Trophoblast cell (in vitro differentiated cells and primary cell): ENCODE results near the gene PAEP.
"Not testable (repeated sequence)": the region's sequence is repeated elsewhere in the genome, so short reads cannot be mapped to it uniquely, and the experiment has no call there.

Source experiments
- DNase-seq, 2 donors: peaks; one replicate each; pipeline ENCODE4 v3.0.0-alpha.2; 2016
- H2AFZ ChIP-seq: 2 replicates; pipeline ENCODE4 v1.6.1; 2013; ENCODE audit warnings: low read length, moderate library complexity, mild to moderate bottlenecking; ENCODE audit not compliant: insufficient read depth, poor library complexity
- H2AK5ac ChIP-seq: 2 replicates; pipeline ENCODE4 v1.6.1; 2013; ENCODE audit warnings: mild to moderate bottlenecking, low read length
- H2BK120ac ChIP-seq: 2 replicates; pipeline ENCODE4 v1.6.1; 2013; ENCODE audit warnings: low read length, mild to moderate bottlenecking, moderate library complexity; ENCODE audit not compliant: insufficient read depth, poor library complexity
- H2BK12ac ChIP-seq: 2 replicates; pipeline ENCODE4 v1.6.1; 2013; ENCODE audit warnings: mild to moderate bottlenecking, low read length, moderate library complexity
- H2BK5ac ChIP-seq: 2 replicates; pipeline ENCODE4 v1.6.1; 2013; ENCODE audit warnings: low read length, low read depth, moderate library complexity, mild to moderate bottlenecking; ENCODE audit not compliant: poor library complexity
- H3K14ac ChIP-seq: 2 replicates; pipeline ENCODE4 v1.6.1; 2013; ENCODE audit warnings: mild to moderate bottlenecking, low read length
- H3K18ac ChIP-seq: 2 replicates; pipeline ENCODE4 v1.6.1; 2013; ENCODE audit warnings: mild to moderate bottlenecking, low read length
- H3K23ac ChIP-seq: 2 replicates; pipeline ENCODE4 v1.6.1; 2013; ENCODE audit warnings: low read length
- H3K27ac ChIP-seq: 2 replicates; pipeline ENCODE4 v1.5.1; 2013; ENCODE audit warnings: low read depth, mild to moderate bottlenecking, inconsistent platforms, low read length, moderate library complexity
- H3K27me3 ChIP-seq: 2 replicates; pipeline ENCODE4 v1.6.1; 2013; ENCODE audit warnings: inconsistent platforms, mild to moderate bottlenecking, low read length, moderate library complexity; ENCODE audit not compliant: insufficient read depth
- H3K36me3 ChIP-seq, 2 experiments: 1 replicate in 1 of 2; 2 replicates in 1 of 2; pipeline ENCODE4 v1.6.1; 2013; ENCODE audit warnings: low read length in 2 of 2, mild to moderate bottlenecking in 2 of 2, moderate library complexity in 1 of 2; ENCODE audit not compliant: insufficient read depth in 2 of 2, control insufficient read depth in 1 of 2
- H3K4ac ChIP-seq: 2 replicates; pipeline ENCODE4 v1.6.1; 2013; ENCODE audit warnings: low read depth, mild to moderate bottlenecking, low read length, moderate library complexity
- H3K4me1 ChIP-seq, 2 experiments: 1 replicate in 1 of 2; 2 replicates in 1 of 2; pipeline ENCODE4 v1.6.1; 2013; ENCODE audit warnings: low read length in 2 of 2, mild to moderate bottlenecking in 2 of 2, moderate library complexity in 1 of 2; ENCODE audit not compliant: insufficient read depth in 2 of 2, control insufficient read depth in 1 of 2
- H3K4me2 ChIP-seq: 2 replicates; pipeline ENCODE4 v1.6.1; 2013; ENCODE audit warnings: inconsistent platforms, mild to moderate bottlenecking, low read length, moderate library complexity
- H3K4me3 ChIP-seq: 2 replicates; pipeline ENCODE4 v1.5.1; 2013; ENCODE audit warnings: mild to moderate bottlenecking, low read depth, low read length, inconsistent platforms
- H3K79me1 ChIP-seq: one replicate; pipeline ENCODE4 v1.6.1; 2013; ENCODE audit warnings: low read length
- H3K79me2 ChIP-seq: 2 replicates; pipeline ENCODE4 v1.6.1; 2013; ENCODE audit warnings: low read length, mild to moderate bottlenecking; ENCODE audit not compliant: control insufficient read depth, insufficient read depth, poor library complexity
- H3K9ac ChIP-seq: 2 replicates; pipeline ENCODE4 v1.6.1; 2013; ENCODE audit warnings: mild to moderate bottlenecking, low read length
- H3K9me3 ChIP-seq: 2 replicates; pipeline ENCODE4 v1.6.1; 2013; ENCODE audit warnings: low read depth, mild to moderate bottlenecking, control low read depth, inconsistent platforms, low read length; ENCODE audit not compliant: insufficient read depth
- H4K12ac ChIP-seq: 2 replicates; pipeline ENCODE4 v1.6.1; 2013; ENCODE audit warnings: low read depth, mild to moderate bottlenecking, low read length, moderate library complexity
- H4K8ac ChIP-seq: 2 replicates; pipeline ENCODE4 v1.6.1; 2013; ENCODE audit warnings: low read depth, mild to moderate bottlenecking, low read length, moderate library complexity
- H4K91ac ChIP-seq: one replicate; pipeline ENCODE4 v1.6.1; 2013; ENCODE audit warnings: low read depth, mild to moderate bottlenecking, low read length, moderate library complexity
- WGBS: extraction: QIAGEN DNeasy Blood & Tissue Kit; methylation state at CpG from one replicate; pipeline ENCODE4 v1.1.7; 2013; ENCODE audit warnings: missing lambda C conversion rate; ENCODE audit not compliant: insufficient read length, insufficient coverage; ENCODE audit errors: extremely low coverage; 5-methylcytosine and 5-hydroxymethylcytosine counted together

The PAEP gene

DNA sequence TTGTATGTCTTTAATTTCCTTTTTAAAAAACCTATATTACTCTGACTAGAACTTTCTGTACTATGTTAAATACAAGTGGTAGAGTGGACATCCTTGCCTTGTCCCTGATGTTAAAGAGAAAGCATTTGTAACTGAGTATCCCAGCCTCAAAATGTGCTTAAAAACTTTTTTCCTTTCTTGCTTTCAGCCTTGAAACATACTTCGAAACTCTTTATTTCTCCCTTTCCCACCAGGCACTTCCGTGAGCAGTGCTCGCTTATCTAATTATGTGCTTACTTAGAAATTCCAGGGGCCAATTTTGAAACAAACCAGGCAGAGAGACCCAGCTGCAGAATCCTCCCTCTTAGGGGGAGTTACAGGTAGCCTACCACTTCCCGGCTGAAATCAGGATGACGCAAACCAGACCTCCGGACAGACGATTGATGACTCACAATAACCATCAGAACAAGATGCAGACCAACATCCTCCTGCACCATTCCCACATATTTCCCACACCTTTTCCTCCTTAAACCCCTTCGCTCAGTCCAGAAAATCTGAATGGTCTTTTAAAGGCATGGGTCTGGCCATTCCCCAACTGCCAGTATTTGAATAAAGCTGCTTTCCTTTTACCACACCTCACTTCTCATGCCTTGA, 18.2 kb upstream of the PAEP start:
- H2AK5ac ChIP-seq, H3K9ac ChIP-seq, H2BK120ac ChIP-seq, H3K27me3 ChIP-seq, DNase-seq, H3K9me3 ChIP-seq, H2AFZ ChIP-seq, H2BK12ac ChIP-seq, H4K8ac ChIP-seq, H3K4me3 ChIP-seq, H2BK5ac ChIP-seq, H3K14ac ChIP-seq, H3K36me3 ChIP-seq, H3K4me2 ChIP-seq, H3K4ac ChIP-seq, H3K79me2 ChIP-seq, H4K91ac ChIP-seq, H3K23ac ChIP-seq, H4K12ac ChIP-seq, H3K18ac ChIP-seq: not testable (repeated sequence)
- peaks cover 7 to 11% of the 10 kb centered on the region in 2 experiments for H3K4me1 ChIP-seq
- H3K79me1 ChIP-seq: peaks cover 11% of the 10 kb centered on the region
- WGBS: no CpG with 5 or more reads among the region's 8 CpGs
- H3K27ac ChIP-seq: peak overlapping the region; percentile 89

DNA sequence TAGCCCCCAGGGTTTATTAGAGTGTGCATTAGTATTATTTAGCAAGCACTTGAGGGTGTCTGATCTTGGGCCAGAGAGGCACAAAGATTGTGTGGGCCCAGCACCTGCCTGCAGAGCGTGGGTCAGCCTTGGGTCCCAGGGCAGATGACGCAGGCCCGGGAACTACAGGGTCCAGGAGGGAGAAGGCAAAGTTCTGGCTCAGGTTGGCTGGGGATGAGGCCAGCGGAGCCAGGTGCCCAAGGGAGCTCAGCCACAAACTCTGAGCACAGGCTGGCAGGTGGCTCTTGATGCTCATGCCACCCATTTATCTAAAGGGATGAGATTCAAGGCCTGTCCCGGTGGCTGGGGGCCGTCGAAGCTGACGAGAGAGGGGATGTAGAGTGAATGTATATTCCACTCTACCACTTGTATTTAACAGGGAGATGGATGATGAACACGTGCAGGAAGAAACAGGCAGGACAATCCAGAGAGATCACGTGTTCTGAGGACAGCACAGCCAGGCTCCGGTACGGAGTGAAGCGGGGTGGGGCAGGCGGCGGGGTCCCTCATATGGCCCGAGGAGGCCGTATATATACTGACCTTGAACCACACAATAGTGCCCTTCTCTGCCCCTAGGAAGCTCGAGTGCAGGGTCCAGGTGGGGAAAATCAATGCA, 16.4 kb upstream of the PAEP start:
- no peaks in the 10 kb centered on the region for H3K36me3 ChIP-seq
- H3K79me1 ChIP-seq: peaks cover 11% of the 10 kb centered on the region
- WGBS: no CpG with 5 or more reads among the region's 18 CpGs
- H3K4me2 ChIP-seq: no peak overlapping the region
- H4K12ac ChIP-seq: no peak overlapping the region
- H4K8ac ChIP-seq: no peak overlapping the region
- H2BK120ac ChIP-seq: no peak overlapping the region
- DNase-seq: no peak
- H2BK5ac ChIP-seq: no peak overlapping the region
- no peak overlapping the region for H3K9ac ChIP-seq
- H3K9me3 ChIP-seq: no peaks in the 10 kb centered on the region
- H3K14ac ChIP-seq: no peak overlapping the region
- no peak overlapping the region for H3K4ac ChIP-seq
- H3K79me2 ChIP-seq: peaks cover 4% of the 10 kb centered on the region
- no peak overlapping the region for H3K27ac ChIP-seq
- H2AFZ ChIP-seq: no peak overlapping the region
- peak overlapping the region; percentile 3 for H3K18ac ChIP-seq
- H2AK5ac ChIP-seq: peak overlapping the region; percentile 6
- H3K4me3 ChIP-seq: no peak overlapping the region
- peak overlapping the region; percentile 3 for H4K91ac ChIP-seq
- no peaks in the 10 kb centered on the region for H3K27me3 ChIP-seq
- peak overlapping the region; percentile 9 for H2BK12ac ChIP-seq
- H3K23ac ChIP-seq: no peak overlapping the region
- H3K4me1 ChIP-seq: peaks cover 7% of the 10 kb centered on the region in 2 experiments

DNA sequence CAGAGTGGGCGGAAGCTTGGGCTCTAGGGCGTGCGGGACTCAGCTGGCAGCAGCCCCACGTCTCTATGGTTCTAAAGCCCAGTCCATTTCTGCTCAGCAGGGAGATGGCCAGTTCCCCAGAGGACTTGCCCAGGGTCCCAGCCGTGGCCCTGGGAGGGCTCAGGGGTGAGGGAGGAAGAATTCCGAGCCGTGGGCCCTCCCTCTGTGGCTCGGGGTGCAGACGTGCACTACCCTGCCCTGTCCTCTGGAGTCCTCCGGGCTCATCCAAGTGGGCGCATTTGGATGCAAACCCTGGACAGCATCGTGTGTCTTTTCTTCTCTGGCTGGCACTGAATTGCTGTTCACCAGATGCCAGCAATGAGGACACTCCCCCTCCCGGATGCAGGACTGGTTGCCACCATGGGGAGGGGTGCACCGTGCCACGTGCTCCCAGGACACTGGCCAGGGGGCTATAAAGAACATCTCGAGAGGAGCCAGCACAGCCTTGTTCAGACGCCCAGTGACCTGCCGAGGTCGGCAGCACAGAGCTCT, 15.8 kb upstream of the PAEP start, which contains the start of gene OBP2A:
TSS of gene OBP2A (plus strand) at position 481 of the 531 bp plus-strand sequence. CDS start 55 bp downstream, outside the sequence.
- not testable (repeated sequence) for H3K27ac ChIP-seq, H4K12ac ChIP-seq, H2BK5ac ChIP-seq, H3K4me3 ChIP-seq, H3K79me2 ChIP-seq, H3K9me3 ChIP-seq, H3K9ac ChIP-seq, H3K4me2 ChIP-seq, H4K8ac ChIP-seq, H2AFZ ChIP-seq, H3K36me3 ChIP-seq, DNase-seq, H3K4me1 ChIP-seq, H3K23ac ChIP-seq, H3K4ac ChIP-seq, H3K27me3 ChIP-seq, H3K14ac ChIP-seq, H2BK120ac ChIP-seq
- Histone ChIP-seq H2AK5ac (peak within 1 kb of the TSS; percentile 6), H4K91ac (peak within 1 kb of the TSS; percentile 3), H3K18ac (peak within 1 kb of the TSS; percentile 3), H3K79me1 (peaks cover 11% of the 10 kb centered on the region), H2BK12ac (peak within 1 kb of the TSS; percentile 84)
- no CpG with 5 or more reads among the region's 19 CpGs for WGBS

DNA sequence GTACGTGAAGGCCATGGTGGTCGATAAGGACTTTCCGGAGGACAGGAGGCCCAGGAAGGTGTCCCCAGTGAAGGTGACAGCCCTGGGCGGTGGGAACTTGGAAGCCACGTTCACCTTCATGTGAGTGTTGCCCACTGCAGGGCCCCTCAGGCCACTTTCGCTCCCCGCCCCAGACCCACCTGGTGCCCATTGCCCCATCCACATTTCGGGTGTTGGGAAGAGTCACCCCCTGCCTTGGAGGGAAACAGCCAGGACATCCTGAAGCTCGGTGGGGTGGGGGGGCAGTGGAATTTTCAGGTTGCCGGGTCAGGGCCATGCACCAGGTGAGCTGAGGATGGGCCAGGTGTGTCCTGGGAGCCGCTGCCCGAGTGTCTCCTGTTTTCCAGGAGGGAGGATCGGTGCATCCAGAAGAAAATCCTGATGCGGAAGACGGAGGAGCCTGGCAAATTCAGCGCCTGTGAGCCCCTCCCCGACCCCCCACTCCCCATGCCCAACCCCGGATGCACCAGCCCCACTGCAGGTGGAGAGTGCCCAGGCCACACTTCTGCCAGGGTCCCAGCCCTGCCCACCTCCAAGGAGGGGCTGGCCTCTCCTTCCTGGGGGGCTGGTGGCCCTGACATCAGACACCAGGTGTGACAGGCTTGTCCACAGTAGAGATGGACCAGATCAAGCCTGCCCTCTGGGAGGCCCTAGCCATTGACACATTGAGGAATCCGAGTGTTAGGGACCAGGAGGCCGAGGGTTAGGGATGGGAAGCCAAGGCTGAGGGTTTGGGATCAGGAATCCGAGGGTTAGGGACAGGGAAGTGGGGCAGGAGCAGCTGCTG, 14.6 kb upstream of the PAEP start:
- not testable (repeated sequence) for H3K4me3 ChIP-seq, H2BK5ac ChIP-seq, H3K23ac ChIP-seq, H3K9ac ChIP-seq, H3K27ac ChIP-seq, H3K4ac ChIP-seq, H4K8ac ChIP-seq, H3K9me3 ChIP-seq, H3K14ac ChIP-seq, H3K18ac ChIP-seq, H4K12ac ChIP-seq, H3K27me3 ChIP-seq, H3K36me3 ChIP-seq, H3K79me2 ChIP-seq, DNase-seq, H2BK12ac ChIP-seq, H4K91ac ChIP-seq, H2BK120ac ChIP-seq, H3K4me1 ChIP-seq, H2AK5ac ChIP-seq, H3K4me2 ChIP-seq, H2AFZ ChIP-seq
- H3K79me1 ChIP-seq: peaks cover 11% of the 10 kb centered on the region
- WGBS: no CpG with 5 or more reads among the region's 21 CpGs
